Head of caudate nucleus (tissue), 42 donors: Measurements from ENCODE around the gene OR5AU1.
A peak's percentile ranks its signal among the peaks of the same experiment; 100 is the strongest.

Source experiments
- DNase-seq, 42 donors: peaks; one replicate each; pipeline versions ENCODE4 v3.0.0 to v3.0.0-alpha.2; 2020 to 2021; ENCODE audit warnings: mixed read lengths in 7 of 42
- intact Hi-C: fragments of 100-400 bp; cut with DNase I; formaldehyde crosslinking; loops from one replicate; pipeline ENCODE4 v1.15.0; 2022

The OR5AU1 gene

DNA sequence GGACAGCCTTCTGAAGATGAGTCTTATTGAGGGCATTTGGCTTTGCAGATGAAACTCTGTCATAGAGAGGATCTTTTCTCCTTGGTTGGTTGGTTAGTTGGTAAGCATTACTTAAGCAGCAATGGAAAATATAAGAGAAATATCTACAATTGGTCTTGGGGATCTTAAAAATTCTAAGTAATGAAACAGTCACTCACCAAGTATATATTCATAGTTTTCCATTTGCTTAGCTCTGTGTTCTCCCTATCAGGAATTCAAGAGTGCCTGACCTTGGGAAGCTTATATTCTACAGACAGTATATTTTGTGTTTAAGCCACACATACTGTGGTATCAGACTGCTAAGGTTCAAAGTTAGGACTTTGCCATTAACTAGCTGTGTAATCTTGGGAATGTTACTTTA is at the start of gene OR5AU1:
Gene OR5AU1 (minus strand): TSS at position 101 of the 400 bp plus-strand sequence. CDS start 191 bp downstream, outside the sequence.
- intact Hi-C loops, result no loop called here
- no peak for DNase-seq

DNA sequence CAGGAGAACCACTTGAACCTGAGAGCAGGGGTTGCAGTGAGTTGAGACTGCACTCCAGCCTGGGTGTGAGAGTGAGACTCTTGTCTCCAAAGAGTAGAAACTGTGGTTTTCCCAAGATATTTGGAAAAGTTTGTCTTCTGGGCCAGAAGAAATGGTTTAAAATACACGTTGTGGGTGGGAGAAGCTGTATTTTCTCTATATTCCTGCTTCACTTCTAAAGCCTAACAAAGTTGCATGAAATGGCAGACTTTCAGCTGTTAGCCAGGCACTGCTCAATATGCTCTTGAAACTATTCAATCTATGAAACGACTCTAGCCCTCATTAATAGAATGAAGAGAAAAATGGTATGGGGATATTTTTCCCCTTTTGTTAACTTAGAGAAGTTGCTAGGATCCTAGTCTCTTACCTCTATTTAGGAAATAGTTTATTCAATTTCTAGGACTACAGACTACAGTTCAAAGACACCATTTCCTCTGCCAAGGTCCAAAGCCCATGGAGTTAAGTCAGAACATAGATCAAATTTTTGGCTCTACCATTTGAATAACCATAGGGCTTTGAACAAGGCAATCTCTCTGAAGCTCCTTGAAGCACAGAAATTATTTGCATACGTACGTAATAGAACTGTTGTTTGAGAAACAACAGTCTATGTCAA is 49.3 kb upstream of the OR5AU1 start:
- intact Hi-C loops, result no loop called here
- DNase-seq, result no peak

GRCh38 chr14:21204167-21205025 is 48.5 kb upstream of the OR5AU1 start:
- no peak for DNase-seq
- intact Hi-C loops, result no loop called here

GRCh38 chr14:21203470-21204166 is 47.8 kb upstream of the OR5AU1 start:
- no peak for DNase-seq
- intact Hi-C loops, result no loop called here

- DNase-seq, result no peak
- intact Hi-C loops, result no loop called here
Measured at GRCh38 chr14:21202463-21203358, 46.8 kb upstream of the OR5AU1 start.

DNA sequence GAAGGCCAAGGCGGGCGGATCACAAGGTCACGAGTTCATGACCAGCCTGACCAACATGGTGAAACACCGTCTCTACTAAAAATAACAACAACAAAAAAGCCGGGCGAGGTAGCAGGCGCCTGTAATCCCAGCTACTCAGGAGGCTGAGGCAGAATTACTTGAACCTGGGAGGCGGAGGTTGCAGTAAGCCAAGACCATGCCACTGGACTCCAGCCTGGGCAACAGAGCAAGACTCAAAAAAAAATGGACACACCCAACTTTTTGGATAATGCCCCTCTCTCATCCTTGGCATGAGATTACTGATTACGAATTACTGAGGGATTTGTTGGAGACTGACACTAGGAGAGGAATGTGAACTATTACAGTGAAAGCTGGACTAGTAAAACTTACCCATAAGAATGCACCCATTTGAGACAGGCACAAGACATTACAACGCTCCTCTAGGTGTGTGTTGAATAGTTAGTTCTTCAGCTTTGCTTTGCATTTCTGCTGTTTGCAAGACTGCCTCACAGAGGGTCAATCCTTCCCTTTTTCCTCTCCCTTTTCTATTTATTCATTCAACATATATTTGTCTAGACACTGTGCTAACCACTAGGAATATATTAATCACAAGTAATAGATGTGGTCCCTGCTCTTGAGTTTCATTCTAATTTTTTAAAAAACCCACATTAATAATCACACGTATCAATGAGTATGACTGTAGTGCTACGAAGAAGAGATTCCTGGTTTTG is 46.0 kb upstream of the OR5AU1 start:
- intact Hi-C loops, result no loop called here
- no peak for DNase-seq

- no peak for DNase-seq
- intact Hi-C loops, result no loop called here
Measured at GRCh38 chr14:21200752-21201461, 45.0 kb upstream of the OR5AU1 start.

DNA sequence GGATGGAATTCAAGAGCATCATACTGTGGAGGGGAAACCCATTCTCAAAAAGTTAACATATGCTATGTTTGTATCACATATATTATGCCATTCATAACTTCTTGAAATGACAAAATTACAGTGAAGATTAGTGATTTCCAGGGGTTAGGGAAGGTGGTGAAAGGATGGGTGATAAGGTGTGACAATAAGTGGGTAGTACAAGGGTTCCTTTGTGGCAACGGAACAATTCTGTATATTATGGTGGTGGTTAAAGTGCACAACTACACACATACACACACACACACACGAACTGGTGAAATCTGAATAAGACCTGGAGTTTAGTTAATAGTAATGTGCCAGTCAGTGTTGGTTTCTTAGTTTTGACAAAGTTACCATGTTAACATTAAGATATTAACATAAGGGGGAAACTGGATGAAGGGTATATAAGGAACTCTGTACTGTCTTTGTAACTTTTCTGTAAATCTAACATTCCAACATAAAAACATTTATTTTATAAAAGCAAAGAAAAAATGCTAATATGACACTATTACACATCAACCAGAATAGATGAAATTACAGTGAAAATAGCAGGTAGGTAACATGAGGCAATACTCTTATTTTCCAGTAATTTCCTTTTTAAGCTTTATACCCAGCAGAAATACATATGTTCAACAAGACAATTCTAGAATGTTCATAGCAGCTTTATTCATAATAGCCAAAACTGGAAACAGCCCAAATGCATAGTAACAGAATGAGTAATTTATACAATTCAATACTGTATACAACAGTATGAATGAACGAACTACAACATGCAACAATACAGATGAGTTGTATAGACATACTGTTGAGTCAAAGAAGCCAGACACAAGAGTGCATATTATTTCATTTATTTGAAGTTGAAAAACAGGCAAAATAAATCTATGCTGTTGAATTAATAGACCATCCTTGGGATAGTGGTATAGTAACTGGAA is 44.0 kb upstream of the OR5AU1 start:
- no peak for DNase-seq
- intact Hi-C loops, result no loop called here

DNA sequence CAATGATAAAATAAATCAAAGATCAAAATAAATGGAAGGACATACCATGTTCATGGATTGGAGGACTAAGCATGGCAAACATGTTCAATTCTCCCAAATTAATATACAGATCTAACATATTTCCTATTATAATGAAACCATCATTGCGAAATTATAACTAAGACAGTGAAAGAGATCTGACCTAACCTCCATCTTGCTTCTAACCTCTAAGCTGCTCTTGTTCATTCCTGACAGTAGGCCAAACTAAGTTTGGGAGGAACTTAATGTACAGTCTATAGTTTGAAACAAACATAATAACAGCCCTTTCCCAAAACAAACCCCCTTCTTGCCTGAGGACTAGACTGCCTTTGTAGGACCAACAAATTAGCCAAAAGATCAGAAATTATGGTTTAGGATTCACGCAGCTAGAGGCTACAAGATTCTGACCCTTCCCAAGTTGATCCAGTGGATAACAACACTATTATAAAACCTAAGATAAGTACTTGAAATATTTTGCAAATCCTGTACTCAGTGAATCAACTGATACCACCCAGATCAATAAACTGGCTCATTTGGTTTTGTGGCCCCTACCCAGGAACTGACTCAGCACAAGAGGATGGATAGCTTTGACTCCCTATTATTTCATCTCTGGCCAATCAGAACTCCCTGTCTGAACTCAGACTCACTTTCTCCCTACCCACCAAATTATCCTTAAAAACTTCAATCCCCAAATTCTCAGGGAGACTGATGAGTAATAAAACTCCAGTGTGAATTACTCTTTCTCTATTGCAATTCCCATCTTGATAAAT is 41.7 kb upstream of the OR5AU1 start:
- intact Hi-C loops, result no loop called here
- DNase-seq, result no peak

- intact Hi-C loops, result no loop called here
- no peak for DNase-seq
Measured at GRCh38 chr14:21194597-21194996, 38.7 kb upstream of the OR5AU1 start.

GRCh38 chr14:21192875-21193535 is 37.1 kb upstream of the OR5AU1 start:
- no peak for DNase-seq
- intact Hi-C loops, result no loop called here

DNA sequence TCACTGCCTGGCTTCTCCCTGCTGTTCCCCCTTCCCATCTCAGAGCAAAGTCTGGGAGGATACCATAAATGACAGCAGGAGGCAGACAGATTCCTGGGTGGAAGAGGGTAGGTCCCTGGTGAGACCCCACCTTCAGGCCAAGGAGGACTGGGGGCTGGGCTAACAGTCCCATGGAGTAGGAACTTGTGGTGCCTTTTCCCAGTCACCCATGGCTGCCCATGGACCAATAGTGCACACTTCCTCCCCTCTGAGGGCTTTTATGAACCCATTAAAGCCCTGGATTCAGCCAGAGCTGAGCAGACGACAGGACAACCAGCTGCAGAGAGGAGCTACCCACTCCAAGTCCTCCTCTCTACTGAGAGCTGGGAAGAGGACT is 36.6 kb upstream of the OR5AU1 start:
- intact Hi-C loops, result no loop called here
- no peak for DNase-seq

GRCh38 chr14:21191809-21192446 is 36.1 kb upstream of the OR5AU1 start:
- intact Hi-C loops, result no loop called here
- DNase-seq, result peak; percentile 38 to 87 (median 72)

- DNase-seq, result no peak
Measured at GRCh38 chr14:21191261-21191808, 35.5 kb upstream of the OR5AU1 start.

DNA sequence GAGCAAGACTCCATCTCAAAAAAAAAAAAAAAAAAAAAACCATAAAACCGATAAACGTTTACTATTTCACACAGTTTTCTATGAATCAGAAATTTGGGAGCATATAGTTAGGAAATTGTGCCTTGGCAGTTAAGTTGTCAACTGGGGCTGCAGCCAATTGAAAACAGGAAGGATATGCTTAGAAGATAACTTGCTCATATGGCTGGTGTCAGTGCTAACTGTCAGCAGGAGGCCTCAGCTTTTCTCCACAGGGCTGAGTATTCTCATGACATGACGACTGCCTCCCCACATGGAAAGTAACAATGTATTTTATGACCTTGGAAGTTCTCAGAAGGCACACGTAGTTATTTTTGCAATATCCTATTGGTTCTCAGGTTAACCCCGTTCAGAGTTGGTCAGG is 29.6 kb upstream of the OR5AU1 start:
- intact Hi-C loops, result no loop called here
- no peak for DNase-seq

More at GRCh38 chr14:21191261-21191808, 35.5 kb upstream of the OR5AU1 start:
- intact Hi-C loops, result no loop called here
